Testis (tissue), 3 donors: ENCODE results near the gene FSCN2. TPM values are rescaled to one million over a fixed set of nuclear protein-coding genes. Genes with fewer than 3 reads are reported as not detected.
A peak's percentile ranks its signal among the peaks of the same experiment; 100 is the strongest.

Source experiments
- DNase-seq: peaks from one replicate; pipeline ENCODE4 v3.0.0-alpha.2; 2019
- H3K27ac ChIP-seq, 2 donors: fragments of 200-600 bp; sonication (generic); one replicate each; pipeline ENCODE4 v1.5.1; 2019
- H3K27me3 ChIP-seq: fragments of 200-600 bp; sonication (generic); one replicate; pipeline ENCODE4 v1.5.1; 2019
- H3K36me3 ChIP-seq: fragments of 200-600 bp; sonication (generic); one replicate; pipeline ENCODE4 v1.5.1; 2017; ENCODE audit warnings: low read depth; ENCODE audit errors: missing control alignments
- H3K4me1 ChIP-seq: fragments of 200-600 bp; sonication (generic); one replicate; pipeline ENCODE4 v1.5.1; 2019
- H3K4me3 ChIP-seq, 2 donors: fragments of 200-600 bp; sonication (generic); one replicate each; pipeline ENCODE4 v1.5.1; 2017 to 2019
- H3K9me3 ChIP-seq: fragments of 200-600 bp; sonication (generic); one replicate; pipeline ENCODE4 v1.5.1; 2017
- CTCF ChIP-seq, 3 experiments: fragments of 450-650 bp in 2 of 3; fragments of 200-600 bp in 1 of 3; sonication (generic) in 1 of 3; IDR thresholded peaks; one replicate each; pipeline ENCODE4 v1.5.1; 2016 to 2019; ENCODE audit warnings: antibody characterized with exemption in 3 of 3, mild to moderate bottlenecking in 2 of 3, moderate library complexity in 1 of 3
- POLR2A ChIP-seq: fragments of 450-650 bp; IDR thresholded peaks from one replicate; pipeline ENCODE4 v1.6.1; 2017; ENCODE audit warnings: antibody characterized with exemption, mild to moderate bottlenecking, moderate library complexity
- WGBS, 2 donors: methylation state at CpG; one replicate each; pipeline ENCODE4 v1.1.5; 2018; 5-methylcytosine and 5-hydroxymethylcytosine counted together
- intact Hi-C: fragments of 100-400 bp; cut with DNase I; formaldehyde crosslinking; loops from one replicate; pipeline ENCODE4 v1.15.1; 2023; ENCODE audit warnings: low total_unique reads
- polyA plus RNA-seq: library from polyadenylated mRNA; stranded (reverse); fragments of 350-450 nt; fragmentation: Illumina TruSeq; extraction: RNeasy Lipid Tissue Mini Kit (QIAGEN cat#74804); gene quantifications from one replicate; pipeline ENCODE4 v1.2.3, GENCODE V29; 2014; ENCODE audit warnings: low read depth, low replicate concordance; ENCODE audit not compliant: insufficient read depth
- total RNA-seq, 2 donors: library from RNA; depleted of rRNA; stranded (reverse); fragments of >200 nt; gene quantifications; one replicate each; pipeline ENCODE4 v1.2.3, GENCODE V29; 2016

Gene FSCN2
- total and polyA plus RNA-seq, 3 donors from 2014 or later: 0.37 to 4.0 (median 3.5) TPM

GRCh38 chr17:81494626-81495377 lies 33.4 kb upstream of the FSCN2 start:
- TF ChIP-seq CTCF (IDR thresholded peaks at IDR 0.05) (no peak), POLR2A (no peak)
- WGBS, 2 donors: 41 to 43% methylated on average over 8 of the region's 8 CpGs
- DNase-seq: no peak
- no peaks in the 10 kb centered on the region for H3K9me3 ChIP-seq
- no peaks in the 10 kb centered on the region for H3K36me3 ChIP-seq
- H3K4me1 ChIP-seq: no peaks in the 10 kb centered on the region
- no peak overlapping the region for H3K27ac ChIP-seq
- H3K27me3 ChIP-seq: no peaks in the 10 kb centered on the region
- intact Hi-C loops: no loop called here
- no peak overlapping the region for H3K4me3 ChIP-seq

- 43 to 63% methylated on average over 5 to 61 of the region's 64 CpGs for WGBS, 2 donors
- Histone ChIP-seq H3K27me3 (no peaks in the 10 kb centered on the region), H3K9me3 (no peaks in the 10 kb centered on the region), H3K36me3 (no peaks in the 10 kb centered on the region), H3K27ac (no peak overlapping the region), H3K4me3 (peak overlapping the region in 1 of 2 donors; percentile 24), H3K4me1 (no peaks in the 10 kb centered on the region)
- no peak for DNase-seq
- intact Hi-C loops: no loop called here
- TF ChIP-seq POLR2A (no peak), CTCF (IDR thresholded peaks at IDR 0.05) (no peak)
Observed at GRCh38 chr17:81498953-81499600, 29.1 kb upstream of the FSCN2 start.

GRCh38 chr17:81499601-81499970 lies 28.6 kb upstream of the FSCN2 start:
- no peaks in the 10 kb centered on the region for H3K9me3 ChIP-seq
- no peaks in the 10 kb centered on the region for H3K36me3 ChIP-seq
- no peak for TF ChIP-seq POLR2A
- no peak for TF ChIP-seq CTCF (IDR thresholded peaks at IDR 0.05)
- no peak overlapping the region for H3K27ac ChIP-seq
- no peak for DNase-seq
- intact Hi-C loops: no loop called here
- H3K27me3 ChIP-seq: no peaks in the 10 kb centered on the region
- WGBS, 2 donors: 53 to 55% methylated on average over 4 to 12 of the region's 12 CpGs
- no peak overlapping the region for H3K4me3 ChIP-seq
- no peaks in the 10 kb centered on the region for H3K4me1 ChIP-seq

GRCh38 chr17:81500047-81500446 lies 28.1 kb upstream of the FSCN2 start:
- intact Hi-C loops: no loop called here
- Histone ChIP-seq H3K9me3 (no peaks in the 10 kb centered on the region), H3K4me3 (no peak overlapping the region), H3K4me1 (no peaks in the 10 kb centered on the region), H3K27ac (no peak overlapping the region), H3K27me3 (no peaks in the 10 kb centered on the region), H3K36me3 (no peaks in the 10 kb centered on the region)
- 37 to 38% methylated on average over 5 to 7 of the region's 7 CpGs for WGBS, 2 donors
- TF ChIP-seq CTCF (IDR thresholded peaks at IDR 0.05): no peak
- DNase-seq: no peak
